K562 (cell line): ENCODE results near the gene CCDC148. TPM values are rescaled to one million over a fixed set of nuclear protein-coding genes. Genes with fewer than 3 reads are reported as not detected.

Experiments used
- ARID1B ChIP-seq: fragments of 450-650 bp; IDR thresholded peaks from 2 replicates; pipeline ENCODE4 v1.6.1; 2016; ENCODE audit warnings: antibody characterized with exemption, mild to moderate bottlenecking, inconsistent platforms
- ATF7 ChIP-seq: fragments of 450-650 bp; IDR thresholded peaks from 2 replicates; pipeline ENCODE4 v1.7.1; 2014; ENCODE audit warnings: mild to moderate bottlenecking, moderate library complexity
- BRF1 ChIP-seq: IDR thresholded peaks from 3 replicates; pipeline ENCODE4 v1.6.1; 2011; ENCODE audit warnings: borderline replicate concordance, mild to moderate bottlenecking; ENCODE audit not compliant: insufficient read length; ENCODE audit errors: extremely low read depth
- CXXC5 ChIP-seq: fragments of 250-450 bp; sonication (Bioruptor Pico); IDR thresholded peaks from 2 replicates; pipeline ENCODE4 v1.8.0; 2022; ENCODE audit warnings: inconsistent platforms, mild to moderate bottlenecking, moderate library complexity
- EP400 ChIP-seq: fragments of 450-650 bp; IDR thresholded peaks from 2 replicates; pipeline ENCODE4 v1.6.1; 2017; ENCODE audit warnings: antibody characterized with exemption, mild to moderate bottlenecking, moderate library complexity
- GTF2E2 ChIP-seq: fragments of 200-800 bp; sonication (Bioruptor generic); IDR thresholded peaks from 2 replicates; pipeline ENCODE4 v1.6.1; 2016; ENCODE audit warnings: missing genetic modification characterization, missing compliant biosample characterization
- SMAD4 ChIP-seq: fragments of 250-450 bp; sonication (Bioruptor Pico); conservative IDR thresholded peaks from 2 replicates; pipeline ENCODE4 v1.8.0; 2021; ENCODE audit warnings: inconsistent platforms, mild to moderate bottlenecking, moderate library complexity
- SOX6 ChIP-seq: fragments of 450-650 bp; IDR thresholded peaks from 2 replicates; pipeline ENCODE4 v1.6.1; 2014; ENCODE audit warnings: mild to moderate bottlenecking
- TRIM24 ChIP-seq, 2 experiments: fragments of 450-650 bp; IDR thresholded peaks; 2 replicates each; pipeline ENCODE4 v1.6.1; 2016
- TSC22D4 ChIP-seq: fragments of 450-650 bp; IDR thresholded peaks from 2 replicates; pipeline ENCODE4 v1.6.1; 2016; ENCODE audit warnings: missing genetic modification characterization, missing biosample characterization, control low read depth
- ZNF75A ChIP-seq: fragments of 450-650 bp; formaldehyde crosslinking; IDR thresholded peaks from 2 replicates; pipeline ENCODE4 v1.4.0; 2020; ENCODE audit warnings: mild to moderate bottlenecking
- ZNF766 ChIP-seq: fragments of 200-800 bp; sonication (Bioruptor generic); conservative IDR thresholded peaks from 2 replicates; pipeline ENCODE4 v1.6.1; 2016; ENCODE audit warnings: missing genetic modification characterization, missing compliant biosample characterization
- ZNF79 ChIP-seq: fragments of 250-450 bp; sonication (Bioruptor Pico); IDR thresholded peaks from 2 replicates; pipeline ENCODE4 v1.4.0; 2020; ENCODE audit warnings: low read depth, mild to moderate bottlenecking, moderate library complexity
- polyA plus RNA-seq, 8 experiments: library from polyadenylated mRNA; depleted of rRNA in 4 of 8; stranded (reverse) in 5 of 8; unstranded in 3 of 8; fragments of >200 nt; fragmentation: Nextera tagmentation in 2 of 8; fragmentation: Illumina TruSeq in 1 of 8; extraction: Ambion mirVana in 2 of 8; extraction: Trizol in 1 of 8; gene quantifications; 2 replicates each; pipeline versions ENCODE4 v1.2.1 to v1.2.3, GENCODE V29; 2011 to 2014; ENCODE audit warnings: inconsistent platforms in 1 of 8, missing spikeins in 1 of 8
- total RNA-seq, 7 experiments: library from RNA; depleted of rRNA in 6 of 7; stranded (reverse); fragments of >200 nt in 6 of 7; fragmentation: Illumina TruSeq in 2 of 7; extraction: Trizol in 2 of 7; gene quantifications; 2 replicates each; pipeline versions ENCODE4 v1.2.1 to v1.2.3, GENCODE V29; 2011 to 2021; ENCODE audit warnings: low replicate concordance in 1 of 7
- TF ChIP-seq, protein P1 (sequence below), 2 experiments: fragments of 450-650 bp in 1 of 2; sonication (generic) in 1 of 2; formaldehyde crosslinking in 1 of 2; IDR thresholded peaks in 1 of 2; conservative IDR thresholded peaks in 1 of 2; 2 replicates each; pipeline versions ENCODE4 v1.6.1 to v1.8.1; 2016 to 2023; ENCODE audit warnings: mild to moderate bottlenecking in 2 of 2, moderate library complexity in 2 of 2, inconsistent platforms in 1 of 2, missing genetic modification reagents in 1 of 2
- TF ChIP-seq, protein P2 (sequence below), 2 experiments: fragments of 450-650 bp; formaldehyde crosslinking in 1 of 2; IDR thresholded peaks; 2 replicates each; pipeline versions ENCODE4 v1.4.0 to v1.6.1; 2014 to 2020; ENCODE audit warnings: mild to moderate bottlenecking in 2 of 2, borderline replicate concordance in 1 of 2, low read depth in 1 of 2
- TF ChIP-seq, protein P3 (sequence below): fragments of 450-650 bp; formaldehyde crosslinking; IDR thresholded peaks from 2 replicates; pipeline ENCODE4 v1.4.0; 2022; ENCODE audit warnings: mild to moderate bottlenecking, moderate library complexity
- TF ChIP-seq, protein P4 (sequence below), 2 experiments: fragments of 250-450 bp in 1 of 2; fragments of 450-650 bp in 1 of 2; sonication (Bioruptor Pico) in 1 of 2; IDR thresholded peaks; 2 replicates each; pipeline versions ENCODE4 v1.6.1 to v1.8.0; 2016 to 2021; ENCODE audit warnings: mild to moderate bottlenecking in 2 of 2, moderate library complexity in 2 of 2, missing compliant biosample characterization in 1 of 2, missing genetic modification characterization in 1 of 2

Gene CCDC148
- total and polyA plus RNA-seq, 9 of the 15 experiments (the other 6 are each of a cell fraction or from before 2014, with no cell fraction given): 0.10 to 1.4 (median 0.65) TPM

DNA sequence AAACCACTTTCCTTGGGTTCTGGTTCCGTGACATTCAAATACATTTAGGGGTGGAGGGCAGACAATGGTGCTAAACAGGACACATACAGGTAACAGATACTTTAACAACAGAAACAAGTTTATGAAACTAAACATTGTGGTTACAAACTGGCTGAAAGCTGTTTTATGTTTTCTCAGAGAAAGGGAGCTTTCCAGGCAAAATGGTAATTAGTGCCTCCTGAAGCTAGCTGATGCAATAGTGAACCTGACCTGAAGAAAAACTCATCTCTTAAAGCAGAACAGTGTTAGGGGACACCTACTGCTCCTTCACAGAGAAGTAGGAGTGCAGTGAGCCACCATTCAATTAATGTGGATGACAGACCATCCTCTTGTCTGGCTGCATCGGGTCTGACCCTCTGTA is 138.9 kb downstream of the CCDC148 start (continued):
- TF ChIP-seq SOX6 (peak; percentile 23; the same call in 1 of the 2 replicates), TRIM24 (IDR thresholded peaks at IDR 0.05) (peak in 1 of 2 experiments; percentile 16; a peak in 1 of 4 replicates), GTF2E2 (tag) (0 out of 2 replicates have a peak, but pooled peaks have one; percentile 13), ATF7 (peak; percentile 71; the same call in 1 of the 2 replicates), ZNF75A (CRISPR knock-in tag) (no peak), ARID1B (peak; percentile 31; the same call in 1 of the 2 replicates), ZNF766 (CRISPR knock-in tag) (peak; percentile 61; the same call in 1 of the 2 replicates), CXXC5 (CRISPR knock-in tag) (0 out of 2 replicates have a peak, but pooled peaks have one; percentile 21), BRF1 (no peak), SMAD4 (0 out of 2 replicates have a peak, but pooled peaks have one; percentile 59), EP400 (peak; percentile 61), TSC22D4 (no peak), ZNF79 (CRISPR knock-in tag) (no peak)
- TF ChIP-seq, protein P1, sequence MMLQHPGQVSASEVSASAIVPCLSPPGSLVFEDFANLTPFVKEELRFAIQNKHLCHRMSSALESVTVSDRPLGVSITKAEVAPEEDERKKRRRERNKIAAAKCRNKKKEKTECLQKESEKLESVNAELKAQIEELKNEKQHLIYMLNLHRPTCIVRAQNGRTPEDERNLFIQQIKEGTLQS (IDR thresholded peaks at IDR 0.05): peak; percentile 93
- TF ChIP-seq, protein P1 (CRISPR knock-in tag; conservative IDR thresholded peaks at IDR 0.05): no peak
- TF ChIP-seq, protein P2, sequence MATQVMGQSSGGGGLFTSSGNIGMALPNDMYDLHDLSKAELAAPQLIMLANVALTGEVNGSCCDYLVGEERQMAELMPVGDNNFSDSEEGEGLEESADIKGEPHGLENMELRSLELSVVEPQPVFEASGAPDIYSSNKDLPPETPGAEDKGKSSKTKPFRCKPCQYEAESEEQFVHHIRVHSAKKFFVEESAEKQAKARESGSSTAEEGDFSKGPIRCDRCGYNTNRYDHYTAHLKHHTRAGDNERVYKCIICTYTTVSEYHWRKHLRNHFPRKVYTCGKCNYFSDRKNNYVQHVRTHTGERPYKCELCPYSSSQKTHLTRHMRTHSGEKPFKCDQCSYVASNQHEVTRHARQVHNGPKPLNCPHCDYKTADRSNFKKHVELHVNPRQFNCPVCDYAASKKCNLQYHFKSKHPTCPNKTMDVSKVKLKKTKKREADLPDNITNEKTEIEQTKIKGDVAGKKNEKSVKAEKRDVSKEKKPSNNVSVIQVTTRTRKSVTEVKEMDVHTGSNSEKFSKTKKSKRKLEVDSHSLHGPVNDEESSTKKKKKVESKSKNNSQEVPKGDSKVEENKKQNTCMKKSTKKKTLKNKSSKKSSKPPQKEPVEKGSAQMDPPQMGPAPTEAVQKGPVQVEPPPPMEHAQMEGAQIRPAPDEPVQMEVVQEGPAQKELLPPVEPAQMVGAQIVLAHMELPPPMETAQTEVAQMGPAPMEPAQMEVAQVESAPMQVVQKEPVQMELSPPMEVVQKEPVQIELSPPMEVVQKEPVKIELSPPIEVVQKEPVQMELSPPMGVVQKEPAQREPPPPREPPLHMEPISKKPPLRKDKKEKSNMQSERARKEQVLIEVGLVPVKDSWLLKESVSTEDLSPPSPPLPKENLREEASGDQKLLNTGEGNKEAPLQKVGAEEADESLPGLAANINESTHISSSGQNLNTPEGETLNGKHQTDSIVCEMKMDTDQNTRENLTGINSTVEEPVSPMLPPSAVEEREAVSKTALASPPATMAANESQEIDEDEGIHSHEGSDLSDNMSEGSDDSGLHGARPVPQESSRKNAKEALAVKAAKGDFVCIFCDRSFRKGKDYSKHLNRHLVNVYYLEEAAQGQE (IDR thresholded peaks at IDR 0.05; ENCODE audit: borderline replicate concordance): peak; percentile 69
- TF ChIP-seq, protein P2 (CRISPR knock-in tag; IDR thresholded peaks at IDR 0.05; ENCODE audit: low read depth): no peak
- TF ChIP-seq, protein P3, sequence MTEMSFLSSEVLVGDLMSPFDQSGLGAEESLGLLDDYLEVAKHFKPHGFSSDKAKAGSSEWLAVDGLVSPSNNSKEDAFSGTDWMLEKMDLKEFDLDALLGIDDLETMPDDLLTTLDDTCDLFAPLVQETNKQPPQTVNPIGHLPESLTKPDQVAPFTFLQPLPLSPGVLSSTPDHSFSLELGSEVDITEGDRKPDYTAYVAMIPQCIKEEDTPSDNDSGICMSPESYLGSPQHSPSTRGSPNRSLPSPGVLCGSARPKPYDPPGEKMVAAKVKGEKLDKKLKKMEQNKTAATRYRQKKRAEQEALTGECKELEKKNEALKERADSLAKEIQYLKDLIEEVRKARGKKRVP (CRISPR knock-in tag): peak; percentile 92
- TF ChIP-seq, protein P4, sequence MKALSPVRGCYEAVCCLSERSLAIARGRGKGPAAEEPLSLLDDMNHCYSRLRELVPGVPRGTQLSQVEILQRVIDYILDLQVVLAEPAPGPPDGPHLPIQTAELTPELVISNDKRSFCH (CRISPR knock-in tag; IDR thresholded peaks at IDR 0.05): no peak
- TF ChIP-seq, protein P4 (tag; IDR thresholded peaks at IDR 0.05): no peak
